Smooth muscle cell (in vitro differentiated cells): ENCODE results near the gene ITGB1. TPM values are rescaled to one million over a fixed set of nuclear protein-coding genes. Genes with fewer than 3 reads are reported as not detected.
A peak's percentile ranks its signal among the peaks of the same experiment; 100 is the strongest.

Source experiments
- DNase-seq: peaks from one replicate; lab custom pipeline; 2025; ENCODE audit not compliant: unreplicated experiment; lab: John Stamatoyannopoulos, UW
- H2AFZ ChIP-seq: fragments of 200-600 bp; sonication (generic); 2 replicates; pipeline ENCODE4 v1.6.0; 2016; ENCODE audit warnings: antibody characterized with exemption, low read depth, mild to moderate bottlenecking
- H3F3A ChIP-seq: fragments of 200-600 bp; sonication (generic); 2 replicates; pipeline ENCODE4 v1.6.0; 2017; ENCODE audit warnings: antibody characterized with exemption, low read depth
- H3K27ac ChIP-seq: fragments of 200-600 bp; sonication (generic); 2 replicates; pipeline ENCODE4 v1.5.1; 2016; ENCODE audit warnings: low read depth, mild to moderate bottlenecking
- H3K27me3 ChIP-seq: fragments of 200-600 bp; sonication (generic); 2 replicates; pipeline ENCODE4 v1.6.1; 2016; ENCODE audit warnings: low read depth, mild to moderate bottlenecking
- H3K36me3 ChIP-seq: fragments of 200-600 bp; sonication (generic); 2 replicates; pipeline ENCODE4 v1.5.1; 2016; ENCODE audit warnings: low read depth
- H3K4me1 ChIP-seq: fragments of 200-600 bp; sonication (generic); 2 replicates; pipeline ENCODE4 v1.5.1; 2016; ENCODE audit warnings: low read depth
- H3K4me2 ChIP-seq: fragments of 200-600 bp; sonication (generic); 2 replicates; pipeline ENCODE4 v1.6.0; 2016; ENCODE audit warnings: mild to moderate bottlenecking
- H3K4me3 ChIP-seq: fragments of 200-600 bp; sonication (generic); 2 replicates; pipeline ENCODE4 v1.5.1; 2016; ENCODE audit warnings: mild to moderate bottlenecking
- H3K79me2 ChIP-seq: fragments of 200-600 bp; sonication (generic); 2 replicates; pipeline ENCODE4 v1.6.0; 2016; ENCODE audit warnings: low read depth, mild to moderate bottlenecking
- H3K9ac ChIP-seq: fragments of 200-600 bp; sonication (generic); 2 replicates; pipeline ENCODE4 v1.6.0; 2016; ENCODE audit warnings: low read depth
- H3K9me3 ChIP-seq: fragments of 200-600 bp; sonication (generic); replicated peaks from 2 replicates; pipeline ENCODE4 v1.5.1; 2016; ENCODE audit warnings: low read depth
- H4K20me1 ChIP-seq: fragments of 200-600 bp; sonication (generic); 2 replicates; pipeline ENCODE4 v1.6.0; 2016; ENCODE audit warnings: low read depth
- CTCF ChIP-seq: fragments of 200-600 bp; sonication (generic); IDR thresholded peaks from 2 replicates; pipeline ENCODE4 v1.5.1; 2017; ENCODE audit warnings: borderline replicate concordance, mild to moderate bottlenecking, antibody characterized with exemption; ENCODE audit not compliant: insufficient read depth, poor library complexity, severe bottlenecking
- WGBS: methylation state at CpG from one replicate; pipeline ENCODE4 v1.1.7; 2016; ENCODE audit warnings: low lambda C conversion rate; 5-methylcytosine and 5-hydroxymethylcytosine counted together
- polyA plus RNA-seq: library from polyadenylated mRNA; unstranded; fragments of >200 nt; fragmentation: Nextera tagmentation; extraction: Ambion mirVana; gene quantifications from 2 replicates; pipeline ENCODE4 v1.2.1, GENCODE V29; 2016
- total RNA-seq: library from RNA; depleted of rRNA; stranded (reverse); fragments of >200 nt; gene quantifications from 2 replicates; pipeline ENCODE4 v1.2.3, GENCODE V29; 2014

Gene ITGB1
- total and polyA plus RNA-seq, 2 experiments from 2014 or later, result 859 to 2,267 TPM

- H3K79me2 ChIP-seq, result peaks cover 95% of the 10 kb centered on the region
- H3K27ac ChIP-seq, result peak overlapping the region; percentile 97
- H4K20me1 ChIP-seq, result peaks cover 69% of the 10 kb centered on the region
- no peak overlapping the region for H2AFZ ChIP-seq
- H3K9me3 ChIP-seq, result no peaks in the 10 kb centered on the region
- WGBS, result 6% methylated on average over 1 of the region's 1 CpG
- H3K27me3 ChIP-seq, result no peaks in the 10 kb centered on the region
- H3K4me1 ChIP-seq, result peaks cover 63% of the 10 kb centered on the region
- no peak for DNase-seq
- H3F3A ChIP-seq, result peaks cover 21% of the 10 kb centered on the region
- TF ChIP-seq CTCF, result no peak
- H3K4me2 ChIP-seq, result peak overlapping the region; percentile 94
- H3K36me3 ChIP-seq, result no peaks in the 10 kb centered on the region
- H3K4me3 ChIP-seq, result peak overlapping the region; percentile 70
- peak overlapping the region; percentile 95 for H3K9ac ChIP-seq
Measured at GRCh38 chr10:32955790-32956189, 2.2 kb downstream of the ITGB1 start.

- H4K20me1 ChIP-seq, result peaks cover 74% of the 10 kb centered on the region
- H3K27ac ChIP-seq, result peak overlapping the region; percentile 97
Measured at GRCh38 chr10:32955299-32955772, 2.7 kb downstream of the ITGB1 start.

GRCh38 chr10:32954545-32955298 lies 3.3 kb downstream of the ITGB1 start:
- H3K4me3 ChIP-seq, result peak overlapping the region; percentile 70
- WGBS, result 44% methylated on average over 8 of the region's 8 CpGs
- peaks cover 80% of the 10 kb centered on the region for H4K20me1 ChIP-seq
- no peaks in the 10 kb centered on the region for H3K27me3 ChIP-seq
- no peaks in the 10 kb centered on the region for H3K9me3 ChIP-seq
- peaks cover 13% of the 10 kb centered on the region for H3F3A ChIP-seq
- H3K27ac ChIP-seq, result peak overlapping the region; percentile 97
- H2AFZ ChIP-seq, result no peak overlapping the region
- no peak for DNase-seq
- TF ChIP-seq CTCF, result no peak
- peak overlapping the region; percentile 94 for H3K4me2 ChIP-seq
- H3K4me1 ChIP-seq, result peaks cover 66% of the 10 kb centered on the region
- no peaks in the 10 kb centered on the region for H3K36me3 ChIP-seq
- H3K79me2 ChIP-seq, result peaks cover 95% of the 10 kb centered on the region
- peak overlapping the region; percentile 95 for H3K9ac ChIP-seq

More at GRCh38 chr10:32955299-32955772, 2.7 kb downstream of the ITGB1 start:
- no peak for TF ChIP-seq CTCF
- Histone ChIP-seq H3K9me3 (no peaks in the 10 kb centered on the region), H3K4me2 (peak overlapping the region; percentile 94), H3K36me3 (no peaks in the 10 kb centered on the region), H3K4me3 (peak overlapping the region; percentile 70), H3K4me1 (peaks cover 66% of the 10 kb centered on the region), H2AFZ (no peak overlapping the region), H3K9ac (peak overlapping the region; percentile 95), H3K27me3 (no peaks in the 10 kb centered on the region), H3F3A (peaks cover 18% of the 10 kb centered on the region), H3K79me2 (peaks cover 95% of the 10 kb centered on the region)
- WGBS, result 22% methylated on average over 4 of the region's 4 CpGs
- DNase-seq, result no peak
